GM19397 (cell line): ENCODE data around the gene CCDC68.

Source experiments
- ATAC-seq: cut with Tn5 transposase; IDR thresholded peaks from one replicate; pipeline ENCODE4 v1.9.1; 2021; ENCODE audit warnings: mild to moderate bottlenecking, moderate library complexity; ENCODE audit not compliant: unreplicated experiment

CCDC68 gene

DNA sequence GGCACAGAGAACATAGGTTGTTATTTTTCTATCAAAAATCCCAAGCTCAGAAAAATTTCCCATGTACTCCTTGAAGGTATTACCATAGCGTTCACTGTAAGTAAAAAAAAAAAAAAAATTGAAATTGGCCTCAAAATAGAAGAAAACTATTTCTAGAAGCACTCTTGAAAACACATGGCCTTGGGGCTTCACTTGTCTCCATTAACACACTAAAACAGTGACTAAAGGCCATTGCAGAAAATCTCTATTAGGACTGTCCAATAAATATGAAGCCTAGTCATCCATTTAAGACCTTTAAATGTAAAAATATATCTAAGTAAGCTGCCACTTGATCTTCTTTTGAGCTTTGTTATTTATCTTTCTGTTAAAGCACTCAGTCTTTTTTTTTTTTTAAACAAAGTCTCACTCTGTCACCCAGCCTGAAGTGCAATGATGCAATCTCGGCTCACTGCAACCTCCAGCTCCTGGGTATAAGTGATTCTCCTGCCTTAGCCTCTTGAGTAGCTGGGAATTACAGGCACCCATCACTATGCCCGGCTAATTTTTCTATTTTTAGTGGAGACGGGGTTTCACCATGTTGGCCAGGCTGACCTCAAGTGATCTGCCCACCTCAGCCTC is 35.8 kb downstream of the CCDC68 start:
- ATAC-seq, result no peak

DNA sequence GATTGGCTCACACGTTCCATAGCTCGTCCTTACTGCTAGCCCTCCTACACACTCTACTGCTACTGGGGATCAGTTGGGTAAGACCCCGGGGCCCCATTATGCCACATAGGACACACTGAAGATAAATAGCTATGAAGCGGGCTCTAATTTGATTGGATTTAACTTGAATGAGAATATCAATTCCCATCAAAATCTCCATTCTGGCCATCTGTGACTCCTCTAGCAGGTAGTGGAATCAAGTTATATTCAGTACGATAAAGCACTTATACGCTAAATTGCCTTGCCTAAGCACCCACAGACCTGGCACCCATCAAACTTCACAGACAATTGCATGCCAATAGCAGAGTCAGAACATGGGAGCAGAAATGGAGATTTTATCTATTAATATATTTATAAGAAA is 39.8 kb downstream of the CCDC68 start:
- ATAC-seq, result no peak

- no peak for ATAC-seq
Measured at GRCh38 chr18:54918060-54918459, 41.2 kb downstream of the CCDC68 start.

DNA sequence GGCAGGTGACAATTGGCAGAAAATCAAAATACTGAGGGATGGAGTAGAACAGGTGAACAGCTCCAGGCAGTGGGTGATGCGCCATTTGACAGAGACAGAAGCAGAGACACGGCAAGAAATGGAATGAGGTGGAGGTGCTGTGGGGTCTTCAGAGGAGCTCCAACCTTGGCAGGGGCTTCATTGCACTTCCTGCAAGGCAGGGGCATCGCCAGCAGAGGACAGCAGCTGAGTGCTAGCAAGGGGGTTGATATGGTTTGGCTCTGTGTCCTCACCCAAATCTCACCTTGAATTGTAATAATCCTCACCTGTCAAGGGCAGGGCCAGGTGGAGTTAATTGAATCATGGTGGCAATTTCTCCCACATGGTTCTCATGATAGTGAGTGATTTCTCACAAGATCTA is 42.8 kb downstream of the CCDC68 start:
- no peak for ATAC-seq

DNA sequence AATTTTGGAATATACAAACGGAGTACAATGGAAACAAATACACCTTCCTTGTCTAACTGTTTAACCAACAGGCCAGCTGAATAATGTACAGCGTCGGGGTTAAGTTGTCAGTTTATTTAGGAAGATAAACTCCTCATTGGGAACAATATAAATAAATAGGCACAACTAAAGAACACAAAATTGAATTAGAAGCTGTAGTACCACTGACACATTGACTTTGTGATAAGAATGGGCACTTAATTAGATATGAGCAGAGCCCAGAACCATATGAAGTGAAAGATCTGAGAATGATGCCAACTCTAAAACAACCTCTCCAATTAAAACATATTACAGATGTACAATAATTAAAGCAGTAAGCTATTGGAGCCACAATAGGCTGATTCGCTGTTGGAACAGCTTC is 44.4 kb downstream of the CCDC68 start:
- no peak for ATAC-seq

- no peak for ATAC-seq
Measured at GRCh38 chr18:54911551-54911950, 47.7 kb downstream of the CCDC68 start.

GRCh38 chr18:54910161-54910919 is 48.9 kb downstream of the CCDC68 start:
- ATAC-seq, result no peak

DNA sequence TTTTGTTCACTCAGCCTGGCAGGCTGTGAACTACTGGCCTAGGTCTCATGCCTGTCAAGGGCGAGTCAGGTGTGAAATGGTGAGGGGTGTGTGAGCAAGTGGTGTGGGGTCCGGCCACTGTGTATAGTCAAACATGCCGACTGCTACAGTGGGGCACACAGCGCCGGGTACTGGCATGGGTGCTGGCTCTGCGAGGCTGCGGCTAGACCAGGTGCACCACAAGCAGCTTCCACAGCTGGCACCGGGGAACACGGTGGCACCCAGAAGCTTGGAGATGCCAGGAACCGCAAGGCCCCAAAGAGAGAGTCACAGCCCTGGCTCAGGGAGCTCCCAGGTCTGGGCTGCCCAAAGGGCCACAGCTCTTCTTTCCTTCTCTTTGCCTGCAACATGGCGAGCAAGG is 49.7 kb downstream of the CCDC68 start:
- ATAC-seq, result no peak

- no peak for ATAC-seq
Measured at GRCh38 chr18:54906331-54907185, 52.7 kb downstream of the CCDC68 start.

DNA sequence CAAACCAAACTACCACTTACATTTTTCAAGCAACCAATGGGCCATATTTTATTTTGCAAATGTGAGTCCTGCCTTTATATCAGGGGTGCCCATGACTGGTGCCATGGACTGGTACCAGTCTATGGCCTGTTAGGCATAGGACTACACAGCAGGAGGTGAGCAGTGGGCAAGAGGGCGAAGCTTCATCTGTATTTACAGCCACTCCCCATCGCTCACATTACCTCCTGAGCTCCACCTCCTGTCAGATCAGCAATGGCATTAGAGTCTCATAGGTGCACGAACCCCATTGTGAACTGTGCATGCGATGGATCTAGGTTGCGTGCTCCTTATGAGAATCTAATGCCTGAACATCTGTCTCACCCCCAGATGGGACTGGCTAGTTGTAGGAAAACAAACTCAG is 53.6 kb downstream of the CCDC68 start:
- no peak for ATAC-seq

GRCh38 chr18:54904581-54904980 is 54.7 kb downstream of the CCDC68 start:
- no peak for ATAC-seq

- no peak for ATAC-seq
Measured at GRCh38 chr18:54900290-54900689, 59.0 kb downstream of the CCDC68 start.

- ATAC-seq, result no peak
Measured at GRCh38 chr18:54899500-54899899, 59.8 kb downstream of the CCDC68 start.

DNA sequence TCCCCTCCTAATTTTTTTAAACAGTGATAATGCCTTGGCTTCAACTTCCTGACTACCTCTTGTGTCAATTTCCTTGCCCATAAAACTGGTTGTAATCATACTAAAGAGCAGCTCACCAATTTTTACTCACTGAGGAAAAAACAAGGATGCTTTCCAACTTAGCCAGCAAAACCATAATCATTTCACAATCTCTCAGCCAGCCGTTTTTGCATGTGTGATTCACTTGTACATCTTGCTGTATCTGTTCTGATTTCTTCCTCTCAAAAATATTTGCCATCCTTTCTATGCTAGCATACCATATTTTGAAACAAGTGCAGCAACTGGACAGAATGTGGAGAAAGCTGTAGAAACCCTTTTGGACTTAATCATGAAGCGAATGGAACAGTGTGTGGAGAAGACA is 70.3 kb downstream of the CCDC68 start:
- ATAC-seq, result no peak

GRCh38 chr18:54888378-54888777 is 70.9 kb downstream of the CCDC68 start:
- ATAC-seq, result no peak

GRCh38 chr18:54883816-54884604 is 75.3 kb downstream of the CCDC68 start:
- ATAC-seq, result no peak

DNA sequence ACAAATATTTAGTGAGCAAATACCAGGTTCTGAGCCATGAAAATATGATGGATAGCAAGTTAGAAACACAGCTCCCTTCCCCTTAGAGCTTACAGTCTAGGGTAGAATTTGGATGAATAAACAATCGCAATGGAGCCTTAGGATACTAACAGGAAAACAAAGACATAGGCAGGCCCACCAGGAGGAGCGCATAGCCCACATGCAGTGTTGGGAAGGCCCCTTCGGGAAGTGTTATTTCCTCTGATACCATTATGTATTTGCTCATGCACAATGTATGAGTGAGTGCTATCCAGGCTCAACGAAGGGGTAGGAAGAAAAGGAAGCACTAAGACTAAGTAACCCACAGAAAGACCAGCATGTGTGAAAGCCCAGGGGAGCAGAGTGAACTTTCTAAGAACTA is 76.9 kb downstream of the CCDC68 start:
- no peak for ATAC-seq

DNA sequence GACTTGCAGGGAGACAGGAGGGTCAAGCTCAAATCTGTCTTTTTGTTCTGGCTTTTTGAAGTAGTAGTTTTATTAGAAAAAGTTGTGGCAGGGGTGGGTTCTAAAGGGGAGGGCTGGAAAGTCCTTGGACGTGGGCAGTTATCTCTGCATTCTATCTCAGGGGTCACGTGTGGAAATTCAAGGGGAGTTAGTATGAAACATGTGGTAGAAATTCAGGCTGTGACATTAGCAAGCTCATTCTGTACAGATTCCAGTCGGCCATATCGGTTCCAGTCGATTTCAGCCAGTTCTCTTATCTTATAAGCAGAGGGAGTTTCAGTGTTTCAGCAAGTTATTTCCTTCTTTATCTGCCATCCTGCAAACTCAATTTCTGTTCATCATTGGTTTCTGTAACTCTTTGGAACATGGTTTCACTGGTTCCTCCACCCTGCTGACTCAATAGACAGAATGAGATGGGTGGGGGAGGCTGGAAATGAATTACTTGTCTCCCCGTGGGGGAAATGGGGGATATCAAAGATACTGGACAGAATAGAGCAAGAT is 78.0 kb downstream of the CCDC68 start:
- no peak for ATAC-seq

GRCh38 chr18:54880395-54881105 is 78.7 kb downstream of the CCDC68 start:
- ATAC-seq, result no peak

GRCh38 chr18:54879691-54880090 is 79.6 kb downstream of the CCDC68 start:
- ATAC-seq, result no peak
